Measurements from ENCODE around the gene LY6G5B.

The LY6G5B gene

DNA sequence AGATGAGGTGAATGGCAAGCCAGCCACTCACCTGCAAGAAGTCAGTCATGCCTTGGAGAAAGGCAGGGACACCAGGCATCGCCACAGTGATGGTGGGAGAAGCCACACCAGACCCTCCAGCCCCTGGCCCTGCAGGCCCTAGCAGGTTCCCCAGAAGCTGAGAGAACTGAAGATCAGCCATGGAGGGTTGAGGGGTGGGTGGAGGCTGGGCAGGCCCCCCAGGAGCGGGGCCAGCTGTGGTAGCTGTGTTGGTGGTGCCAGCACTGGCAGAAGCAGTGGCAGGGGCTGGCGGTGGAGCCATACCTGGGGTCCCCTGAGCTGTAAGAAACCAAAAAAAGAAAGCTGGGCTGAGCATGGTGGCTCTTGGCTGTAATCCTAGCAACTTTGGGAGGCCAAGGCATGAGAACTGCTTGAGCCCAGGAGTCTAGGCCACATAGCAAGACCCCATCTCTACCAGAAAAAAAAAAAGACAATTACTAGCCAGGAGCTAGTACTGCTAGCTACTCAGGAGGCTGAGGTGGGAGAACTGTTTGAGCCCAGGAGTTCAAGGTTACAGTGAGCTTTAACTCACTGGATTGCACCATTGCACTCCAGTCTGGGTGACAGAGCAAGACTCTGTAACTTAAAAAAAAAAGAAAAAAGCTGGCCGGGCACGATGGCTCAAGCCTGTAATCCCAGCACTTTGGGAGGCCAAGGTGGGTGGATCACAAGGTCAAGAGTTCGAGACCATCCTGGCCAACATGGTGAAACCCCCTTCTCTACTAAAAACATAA, 26.8 kb upstream of the LY6G5B start:
- DNase-seq, result no peak

DNA sequence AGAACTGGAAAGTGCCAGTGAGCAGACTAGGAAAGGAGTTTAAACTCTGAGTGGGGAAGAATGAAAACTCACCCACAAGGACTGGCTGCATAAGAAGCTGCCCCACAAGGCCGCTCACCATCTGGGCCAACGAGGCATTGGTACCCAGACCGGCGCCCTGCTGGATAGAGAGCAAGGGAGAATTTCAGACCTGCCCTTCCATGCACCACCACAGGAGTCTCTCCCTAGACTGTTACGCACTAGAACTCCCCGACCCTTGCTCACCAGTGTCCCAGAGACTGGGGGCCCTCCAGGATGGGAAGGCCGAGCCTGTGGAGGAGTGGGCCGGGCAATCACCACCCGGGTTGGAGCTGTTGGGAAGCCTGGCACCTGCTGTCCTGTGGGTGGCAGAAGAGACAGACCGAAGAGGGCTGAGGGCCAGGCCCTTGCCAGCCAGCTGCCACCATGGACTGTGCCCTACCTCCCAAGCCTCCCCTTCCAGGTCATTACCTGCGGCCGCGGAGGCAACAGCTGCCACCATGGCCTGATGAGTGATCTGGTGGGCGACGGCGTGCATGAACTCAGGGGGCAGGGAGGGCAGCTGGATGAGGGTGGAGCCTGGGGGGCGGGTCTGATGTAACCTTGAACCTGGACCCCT, 25.8 kb upstream of the LY6G5B start:
- no peak for DNase-seq

DNA sequence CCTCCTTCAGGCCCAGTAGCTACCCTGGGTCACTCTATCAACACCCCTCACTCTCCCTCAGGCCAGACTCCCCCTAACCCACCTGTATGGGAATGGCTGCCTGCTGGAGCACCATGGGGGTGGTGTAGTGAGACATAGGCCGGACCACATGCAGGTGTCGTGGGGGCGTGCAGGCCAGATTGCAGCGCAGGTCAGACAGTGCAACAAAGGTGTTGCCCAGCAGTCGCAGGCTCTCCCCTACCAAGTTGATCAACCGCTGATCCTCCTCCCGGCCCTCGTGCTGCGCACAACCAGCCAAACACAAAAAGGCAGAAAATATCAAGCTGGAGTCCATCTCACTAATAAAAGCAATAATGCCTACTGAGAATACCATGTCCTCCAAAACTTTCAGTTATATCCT, 24.5 kb upstream of the LY6G5B start:
- DNase-seq, result no peak

DNA sequence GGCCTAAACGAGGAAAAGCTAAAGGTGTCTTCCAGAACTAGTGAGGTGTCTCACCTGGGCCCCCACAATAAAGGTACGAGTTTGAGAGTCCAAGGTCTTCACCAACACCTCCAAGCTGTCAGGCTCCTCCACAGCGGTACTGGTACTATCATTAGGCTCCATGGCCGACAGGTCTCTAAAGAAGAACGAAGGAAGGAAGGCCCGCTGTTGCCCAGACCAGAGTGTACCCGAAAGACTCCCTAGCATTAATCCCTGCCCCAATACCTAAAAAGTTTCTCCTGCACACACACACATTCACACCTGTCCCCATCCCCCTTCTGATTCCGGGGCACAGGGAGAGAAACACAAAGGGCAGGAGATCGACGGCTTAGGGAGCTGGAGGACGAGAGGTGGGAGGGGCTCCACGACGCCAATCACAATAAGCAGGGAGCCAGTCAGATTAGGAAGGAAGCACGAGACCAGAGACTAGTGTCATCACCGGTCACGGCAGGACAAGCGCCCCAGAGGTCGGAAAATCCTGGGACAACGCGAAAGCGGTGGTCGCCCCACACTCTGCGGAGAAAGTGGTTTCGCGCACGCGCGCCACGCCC, 18.1 kb upstream of the LY6G5B start:
- peak in 1 of 2 experiments; percentile 62 for DNase-seq

DNA sequence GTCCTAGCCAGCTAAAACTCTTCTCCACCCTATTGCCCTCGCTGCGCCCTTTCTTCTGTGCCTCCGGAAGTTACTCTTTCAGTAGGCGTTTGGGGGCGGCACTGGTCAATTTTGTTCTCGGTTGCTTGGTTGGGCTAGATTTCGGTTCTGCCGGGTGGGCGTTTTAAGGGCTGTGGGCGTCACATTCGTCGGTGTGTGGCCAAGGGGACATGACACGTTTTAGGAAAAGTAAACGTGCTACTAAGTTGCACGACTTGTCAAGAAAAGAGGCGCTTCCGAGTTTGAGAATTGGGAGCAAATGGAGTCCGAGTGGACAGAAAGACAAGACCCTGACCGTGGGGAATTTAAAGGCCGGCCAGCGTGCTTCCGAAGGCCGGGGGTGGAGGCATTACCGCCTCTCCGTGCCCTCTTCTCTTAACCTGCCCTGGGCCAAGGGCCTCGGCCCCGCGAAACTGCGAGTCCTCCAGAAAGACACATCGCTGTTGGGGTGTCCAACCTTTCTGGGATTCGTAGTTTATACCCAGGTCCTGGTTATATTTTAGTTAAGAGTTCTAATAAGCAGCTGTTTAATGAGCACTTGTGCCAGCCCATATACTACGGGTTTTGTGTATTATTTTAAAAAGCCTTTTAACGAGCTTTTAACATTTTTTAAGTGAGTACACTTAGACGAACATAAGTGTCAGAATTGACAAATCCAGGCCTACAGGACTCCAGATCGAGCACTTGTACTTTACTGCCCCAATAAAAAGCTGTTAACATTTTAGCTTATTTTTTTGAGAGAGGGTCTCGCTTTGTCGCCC, 16.7 kb upstream of the LY6G5B start:
- peak; percentile 93 to 95 for DNase-seq

DNA sequence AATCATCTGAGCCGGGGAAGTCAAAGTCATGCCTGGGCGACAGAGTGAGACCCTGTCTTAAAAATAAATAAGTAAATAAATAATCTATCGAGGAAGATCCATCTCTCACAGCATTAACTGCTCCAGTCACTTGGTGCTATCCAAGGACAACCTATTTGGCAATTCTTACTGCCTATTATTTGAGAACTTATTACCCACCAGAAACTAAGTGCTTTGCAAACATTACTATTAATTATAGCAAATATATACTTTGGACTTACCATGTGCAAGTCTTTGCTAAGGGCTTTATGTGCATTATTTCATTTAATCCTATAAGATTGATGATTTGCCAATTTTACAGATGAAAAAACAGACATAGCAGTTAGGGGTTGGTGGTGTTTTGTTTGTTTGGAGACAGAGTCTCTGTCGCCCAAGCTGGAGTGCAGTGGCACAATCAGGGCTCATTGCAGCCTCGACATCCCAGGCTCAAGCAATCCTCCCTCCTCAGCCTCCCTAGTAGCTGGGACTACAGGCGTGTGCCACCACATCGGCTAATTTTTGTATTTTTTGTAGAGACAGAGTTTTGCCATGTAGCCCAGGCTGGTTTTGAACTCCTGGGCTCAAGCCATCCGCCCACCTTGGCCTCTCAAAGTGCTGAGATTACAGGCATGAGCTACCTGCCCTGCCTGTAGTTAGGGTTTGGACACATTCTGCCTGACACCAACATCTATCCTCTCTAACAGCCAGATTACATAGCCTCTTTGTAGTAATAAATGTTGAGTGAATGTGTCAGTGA, 15.0 kb upstream of the LY6G5B start:
- DNase-seq, result no peak

DNA sequence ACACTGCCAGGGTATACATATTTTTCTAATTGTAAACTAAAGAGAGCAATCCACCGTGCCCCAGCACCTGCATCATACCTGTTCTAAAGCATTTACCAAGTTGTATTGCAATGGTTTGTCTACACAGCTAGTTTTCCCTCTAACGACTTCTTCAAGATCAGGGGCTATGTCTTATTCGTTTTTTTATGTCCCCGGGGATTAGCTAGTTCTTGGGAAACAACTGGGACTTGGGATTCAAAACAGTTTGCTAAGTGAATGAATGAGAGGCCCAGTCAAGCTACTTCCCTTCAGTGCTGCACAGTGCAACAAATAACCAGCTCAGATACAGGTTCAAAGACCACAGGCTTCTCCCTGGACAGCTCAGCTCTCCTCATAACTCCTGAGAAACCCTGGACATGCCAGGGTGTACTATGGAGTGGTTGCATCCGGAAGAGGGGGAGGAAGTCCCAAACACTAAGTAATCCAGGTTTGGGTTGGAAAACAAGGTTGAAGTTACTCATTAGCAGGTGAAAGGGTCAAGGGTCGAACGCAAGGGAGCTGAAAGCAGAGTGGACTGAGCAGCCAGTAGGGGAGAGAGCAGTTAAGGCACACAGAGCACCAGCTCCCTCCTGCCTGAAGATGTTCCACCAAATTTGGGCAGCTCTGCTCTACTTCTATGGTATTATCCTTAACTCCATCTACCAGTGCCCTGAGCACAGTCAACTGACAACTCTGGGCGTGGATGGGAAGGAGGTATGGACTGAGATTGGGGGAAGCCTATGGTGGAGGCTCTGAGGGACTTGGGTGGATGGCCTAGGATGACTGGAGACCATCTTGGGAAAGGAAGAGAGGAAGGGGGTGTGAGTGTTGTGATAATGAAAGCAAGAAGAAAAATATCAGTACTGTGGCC, 14.2 kb upstream of the LY6G5B start, which contains the start of gene APOM:
APOM (plus strand) TSS at position 546 of the 889 bp plus-strand sequence; CDS start at position 619, 73 bp downstream.
- no peak for DNase-seq

DNA sequence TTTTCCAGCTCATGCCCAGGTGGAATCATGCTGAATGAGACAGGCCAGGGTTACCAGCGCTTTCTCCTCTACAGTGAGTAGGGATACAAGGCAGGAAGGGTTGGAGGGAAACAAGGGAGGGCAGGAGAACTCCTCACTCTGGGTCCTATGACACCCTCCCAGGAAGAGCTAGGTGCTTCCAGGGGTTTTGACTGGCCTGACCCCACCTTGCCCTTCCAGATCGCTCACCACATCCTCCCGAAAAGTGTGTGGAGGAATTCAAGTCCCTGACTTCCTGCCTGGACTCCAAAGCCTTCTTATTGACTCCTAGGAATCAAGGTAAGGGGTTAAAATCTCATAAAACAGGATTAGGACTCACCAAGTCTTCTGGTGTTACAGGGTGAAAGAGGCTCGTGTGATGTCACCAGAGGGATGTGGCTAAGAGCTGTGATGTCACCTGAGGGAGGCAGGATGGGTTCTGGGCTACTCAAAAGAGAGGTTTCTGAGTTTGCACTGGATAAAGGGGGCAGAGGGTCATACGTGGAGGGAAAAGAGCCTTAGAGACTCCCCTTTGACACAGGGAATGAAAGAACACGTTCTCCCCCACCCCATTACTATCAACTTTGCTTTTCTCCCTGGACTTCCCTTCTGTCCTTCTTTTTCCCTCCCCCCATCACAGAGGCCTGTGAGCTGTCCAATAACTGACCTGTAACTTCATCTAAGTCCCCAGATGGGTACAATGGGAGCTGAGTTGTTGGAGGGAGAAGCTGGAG, 12.2 kb upstream of the LY6G5B start:
- no peak for DNase-seq

DNA sequence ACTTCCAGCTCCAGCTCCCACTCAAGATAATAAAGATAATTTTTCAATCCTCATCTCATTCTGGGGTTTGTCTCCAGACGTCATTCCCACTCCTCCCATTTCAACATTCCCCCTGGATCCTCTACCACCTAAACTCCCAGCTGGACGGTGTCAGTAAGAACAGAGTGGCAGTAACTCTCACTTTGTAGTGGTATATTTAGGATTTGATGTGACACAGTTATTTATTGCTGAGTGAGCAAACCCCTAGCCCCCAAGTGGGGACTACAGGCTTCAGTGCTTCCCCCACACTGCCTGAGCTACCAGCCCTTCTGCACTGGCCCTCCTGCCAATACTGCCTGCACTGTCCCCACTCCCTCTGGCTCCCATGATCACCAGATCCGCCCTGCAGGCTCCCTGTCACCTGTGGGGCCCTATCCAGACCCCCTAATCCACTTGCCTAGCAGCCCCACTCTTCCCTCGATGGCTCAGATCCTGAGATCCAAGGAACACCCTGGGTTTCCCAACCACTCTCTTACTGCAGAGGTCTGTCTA, 11.6 kb upstream of the LY6G5B start:
- no peak for DNase-seq

DNA sequence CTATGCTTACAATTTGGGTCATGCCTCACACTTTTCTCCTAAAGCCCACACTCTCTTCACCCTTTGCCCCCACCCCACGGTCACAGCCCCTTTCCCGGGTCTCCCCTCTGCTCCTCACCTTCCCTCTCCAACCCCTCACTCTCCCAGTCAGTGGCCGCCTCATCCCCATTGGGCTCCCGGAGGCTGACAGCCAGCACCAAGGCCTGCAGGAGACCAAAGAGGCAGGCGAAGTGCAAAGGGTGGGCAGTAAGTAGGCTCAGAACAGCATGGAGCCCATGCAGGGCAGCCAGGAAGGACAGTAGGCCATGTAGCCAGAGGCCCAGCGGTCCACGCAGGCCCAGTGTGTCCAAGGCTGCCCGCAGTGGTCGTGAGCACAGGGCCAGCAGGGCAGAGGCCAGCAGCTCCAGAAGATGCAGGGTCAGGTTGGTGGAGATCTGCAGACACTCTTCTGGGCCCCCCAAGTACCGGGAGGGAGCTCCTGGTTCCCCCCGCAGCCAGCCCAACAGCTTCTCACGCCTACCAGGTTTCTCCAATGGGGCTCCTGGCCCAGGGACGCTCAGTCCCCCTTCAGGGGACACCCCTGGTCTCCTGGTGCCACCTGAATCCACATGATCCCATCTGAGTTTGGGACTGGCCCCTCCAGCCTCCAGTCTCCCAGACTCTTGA, 10.7 kb upstream of the LY6G5B start:
- no peak for DNase-seq

DNA sequence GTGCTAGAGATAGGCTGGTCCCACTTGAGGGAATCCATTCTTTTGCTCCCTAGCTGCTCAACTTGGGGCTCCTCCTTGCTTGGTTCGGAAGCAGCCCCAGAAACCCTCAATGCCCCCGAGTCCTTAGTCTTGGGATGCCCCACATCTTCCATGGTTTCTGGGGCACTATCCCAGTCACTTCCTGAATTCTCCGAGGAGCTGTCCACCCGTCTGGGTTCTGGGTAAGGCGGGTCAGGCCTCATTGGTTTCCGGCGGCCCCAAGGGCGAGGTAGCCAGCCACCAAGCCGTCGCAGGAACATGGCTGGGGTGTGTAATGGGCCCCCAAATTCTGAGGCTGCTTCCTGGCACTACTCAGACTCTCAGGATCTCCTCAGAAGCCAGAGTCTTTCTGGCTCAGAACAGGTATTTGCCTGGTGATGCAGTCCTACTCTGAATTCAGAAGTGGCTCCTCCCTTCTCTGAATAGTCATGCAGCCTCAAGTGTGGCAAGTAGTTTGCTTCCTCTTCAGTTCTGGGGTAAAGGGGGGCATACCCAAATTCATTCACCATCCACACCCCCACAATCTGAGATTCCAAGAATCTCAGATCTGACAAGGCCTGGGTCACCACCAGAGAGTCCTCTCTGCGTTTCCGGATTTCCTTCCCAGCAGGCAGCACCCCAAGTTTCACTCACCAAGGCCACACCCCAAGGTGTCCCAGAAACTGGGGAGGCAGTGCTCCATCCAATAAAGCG, 10.0 kb upstream of the LY6G5B start:
- DNase-seq, result no peak

DNA sequence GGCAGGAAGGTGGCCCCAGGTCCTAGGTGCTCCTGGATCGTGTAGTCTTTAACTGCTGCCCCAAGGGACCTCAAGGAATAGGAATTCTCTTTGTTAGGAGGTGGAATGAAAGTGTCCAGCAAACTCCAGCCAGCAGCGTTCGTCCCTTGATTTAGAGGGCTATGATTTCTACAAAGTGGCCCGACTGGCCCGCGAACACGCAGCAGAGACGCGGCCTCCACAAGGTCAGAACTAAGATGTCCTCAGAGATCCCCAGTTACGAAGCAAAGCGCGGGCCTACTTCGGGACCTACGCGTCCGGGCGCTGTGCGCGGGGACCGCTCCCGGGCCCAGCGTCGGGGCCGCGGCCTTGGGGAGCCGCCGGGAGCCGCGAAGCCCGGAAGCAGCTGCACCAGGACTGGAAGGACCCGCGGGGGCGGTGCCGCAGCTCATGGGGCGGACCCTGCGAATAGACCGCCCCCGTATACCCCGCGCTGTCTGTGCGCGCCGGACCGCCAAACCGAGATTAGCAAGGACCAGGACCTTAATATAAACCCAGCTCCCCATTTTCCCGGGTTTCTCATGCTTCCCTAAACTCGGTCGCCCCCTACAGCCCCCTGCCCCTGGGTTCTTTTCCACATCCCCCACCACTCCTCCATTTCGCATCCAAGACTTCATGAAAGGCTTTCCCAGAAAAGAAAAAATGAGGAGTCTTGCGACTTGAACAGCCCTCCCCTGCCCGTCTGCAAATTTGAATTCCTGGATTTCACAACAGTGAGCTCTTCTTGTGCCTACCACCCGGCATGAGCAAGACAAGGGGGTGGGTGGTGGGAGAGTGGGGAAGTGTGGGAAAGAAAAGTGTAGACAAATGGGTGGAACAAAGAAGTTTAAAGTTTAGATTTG, 9.2 kb upstream of the LY6G5B start, which contains the start of gene C6orf47:
C6orf47 (minus strand) TSS at position 398 of the 881 bp plus-strand sequence. CDS start 831 bp downstream, outside the sequence.
- peak; percentile 66 to 85 for DNase-seq

DNA sequence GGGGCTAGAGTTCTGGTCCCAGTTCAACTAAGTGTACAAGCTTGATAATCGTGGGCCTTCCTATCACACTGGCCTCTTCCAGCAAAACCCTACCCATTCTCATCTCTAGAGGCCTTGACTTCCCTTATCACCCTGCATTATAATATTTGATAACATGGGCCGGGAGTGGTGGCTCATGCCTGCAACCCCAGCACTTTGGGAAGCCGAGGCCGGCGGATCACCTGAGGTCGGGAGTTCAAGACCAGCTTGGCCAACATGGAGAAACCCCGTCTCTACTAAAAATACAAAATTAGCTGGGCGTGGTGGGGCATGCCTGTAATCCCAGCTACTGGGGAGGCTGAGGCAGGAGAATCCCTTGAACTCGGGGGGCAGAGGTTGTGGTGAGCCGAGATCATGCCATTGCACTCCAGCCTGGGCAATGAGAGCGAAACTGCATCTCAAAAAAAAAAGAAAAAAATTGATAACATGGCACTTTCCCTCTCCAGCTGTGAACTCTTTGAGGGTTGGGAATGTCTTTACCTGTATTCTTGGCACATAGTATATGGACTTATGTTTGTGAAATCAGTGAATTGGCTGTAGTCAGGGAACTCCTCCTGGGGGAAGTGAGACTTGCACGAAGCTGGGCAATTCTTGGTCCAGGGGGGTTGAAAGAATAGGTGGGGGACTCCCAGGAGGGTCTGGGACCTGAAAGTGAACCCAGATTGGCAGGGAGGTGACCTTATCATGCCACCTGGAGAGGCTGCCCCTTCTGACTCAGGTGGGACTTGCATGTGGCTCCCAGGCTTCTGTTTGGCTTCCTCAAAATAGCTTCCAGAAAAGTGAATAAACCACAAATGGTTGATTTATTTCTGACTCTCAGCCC, 8.3 kb upstream of the LY6G5B start:
- no peak for DNase-seq

DNA sequence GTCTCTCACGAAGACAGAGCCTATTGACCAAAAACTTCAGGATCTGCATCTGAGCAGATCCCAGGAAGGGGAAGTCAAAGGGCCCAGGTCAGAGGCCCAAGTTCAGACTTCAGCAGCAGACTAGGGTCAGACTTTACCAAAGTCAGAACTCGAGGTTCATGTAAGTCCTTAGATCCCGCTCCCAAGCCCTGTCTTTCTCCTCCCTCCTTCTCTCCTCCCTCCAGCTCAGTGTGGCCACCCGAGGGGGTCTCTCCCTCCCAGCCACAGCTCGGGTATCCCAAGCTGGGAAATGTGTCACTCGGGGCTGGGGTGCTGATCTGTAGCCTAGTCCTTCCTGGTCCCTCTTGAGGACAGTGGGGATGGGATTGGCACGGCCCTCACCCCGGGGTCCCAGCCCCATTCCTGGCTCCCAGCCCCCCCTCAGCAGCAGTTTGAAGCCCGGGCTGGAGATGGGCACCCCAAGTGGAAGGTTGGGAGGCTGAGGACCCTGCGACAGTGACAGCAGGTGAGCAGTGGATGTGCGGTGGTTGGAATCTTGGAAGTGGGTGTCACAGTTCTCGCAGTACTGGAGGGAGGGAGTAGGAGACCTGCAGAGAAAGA, 7.6 kb upstream of the LY6G5B start:
- DNase-seq, result no peak

DNA sequence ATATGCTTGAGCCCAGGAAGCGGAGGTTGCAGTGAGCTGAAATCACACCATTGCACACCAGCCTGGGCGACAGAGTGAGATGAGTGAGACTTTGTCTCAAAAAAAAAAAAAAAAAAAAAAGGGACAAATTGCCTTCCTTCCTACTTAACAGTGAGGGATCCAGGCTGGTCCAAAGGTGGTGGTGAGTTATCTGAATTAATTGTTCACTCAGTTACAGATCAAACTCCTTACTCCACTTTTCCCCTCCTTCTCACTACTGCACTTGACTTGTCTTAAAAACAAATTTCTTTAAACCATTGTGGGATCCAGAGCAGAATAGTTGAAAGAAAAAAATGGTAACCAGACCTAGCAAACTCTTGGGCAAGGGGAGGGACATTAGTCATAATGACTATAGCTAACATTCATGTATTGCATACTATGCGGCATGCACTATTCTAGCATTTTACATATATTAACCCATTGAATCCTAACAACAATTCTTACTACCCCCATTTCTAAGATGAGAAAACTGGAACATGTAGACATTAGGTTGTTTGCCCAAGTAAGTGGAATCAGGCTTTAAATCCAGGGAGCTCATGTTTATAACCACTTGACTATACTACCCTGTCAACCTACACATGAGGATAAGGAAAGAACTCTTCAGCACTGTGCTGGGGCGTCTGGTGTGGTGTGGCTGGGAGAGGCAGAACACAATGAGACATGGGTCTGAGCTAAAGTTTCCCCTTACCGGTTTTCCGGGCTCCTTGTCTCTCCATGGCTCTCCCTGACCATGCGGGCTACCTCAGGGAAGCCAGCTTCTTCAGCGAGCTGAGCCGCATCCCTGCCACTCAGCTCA, 6.4 kb upstream of the LY6G5B start:
- no peak for DNase-seq
